HCT116 (cell line): ENCODE data around the gene LRP2. TPM values are rescaled to one million over a fixed set of nuclear protein-coding genes. Genes with fewer than 3 reads are reported as not detected.

ENCODE experiments used
- ATAC-seq: fragments of 200-7000 bp; cut with Tn5 transposase; 2 replicates; pipeline ENCODE4 v1.9.1; 2020; ENCODE audit warnings: mild to moderate bottlenecking, moderate library complexity
- BruUV-seq: library from RNA; stranded (reverse); fragments of 400-500 nt; replicated peaks from 2 replicates; lab custom pipeline; 2021; lab: Mats Ljungman, UMichigan
- CTCF ChIA-PET: fragments of 300-600 bp; sonication (Branson Sonifier 250); formaldehyde crosslinking; loops from one replicate; lab custom pipeline; 2021; ENCODE audit warnings: antibody characterized with exemption; lab: Charles Lee
- POLR2A ChIA-PET: fragments of 300-600, 350-600 bp; sonication (Branson Sonifier 250); formaldehyde crosslinking; loops from one replicate; lab custom pipeline; 2021; ENCODE audit warnings: antibody characterized with exemption; lab: Charles Lee
- RAD21 ChIA-PET, 2 experiments: fragments of 300-600 bp; sonication (Branson Sonifier 250); formaldehyde crosslinking; loops; one replicate each; lab custom pipeline; 2023; ENCODE audit warnings: low total read pairs in 2 of 2; ENCODE audit not compliant: uncharacterized antibody in 2 of 2, unreplicated experiment in 2 of 2, low non-redundant PET in 1 of 2; lab: Charles Lee
- DNase-seq: peaks from one replicate; pipeline ENCODE4 v3.0.0-alpha.2; 2010; ENCODE audit warnings: low read depth, low spot score
- H2AFZ ChIP-seq: fragments of 200-600 bp; shearing (Covaris generic), sonication (generic); 2 replicates; pipeline ENCODE4 v1.6.1; 2017; ENCODE audit warnings: low read depth, mixed run types, mixed read lengths, antibody characterized with exemption, low read length; ENCODE audit not compliant: poor library complexity, severe bottlenecking
- H3K27ac ChIP-seq: 2 replicates; pipeline ENCODE4 v1.5.1; 2012; ENCODE audit warnings: low read depth, low read length
- H3K27me3 ChIP-seq: fragments of 200-600 bp; sonication (generic); 2 replicates; pipeline ENCODE4 v1.6.1; 2016; ENCODE audit warnings: mixed run types, low read length, mixed read lengths; ENCODE audit not compliant: insufficient read depth
- H3K36me3 ChIP-seq, 2 experiments: fragments of 200-500 bp in 1 of 2; fragments of 200-600 bp in 1 of 2; sonication (Bioruptor generic) in 1 of 2; sonication (generic) in 1 of 2; 2 replicates each; pipeline versions ENCODE4 v1.5.1 to v1.6.1; 2014 to 2016; ENCODE audit warnings: low read length in 2 of 2, inconsistent platforms in 1 of 2, mixed read lengths in 1 of 2, mixed run types in 1 of 2; ENCODE audit not compliant: insufficient read depth in 2 of 2, control insufficient read depth in 1 of 2
- H3K4me1 ChIP-seq, 2 experiments: fragments of 200-600 bp in 1 of 2; sonication (generic) in 1 of 2; 2 replicates each; pipeline versions ENCODE4 v1.5.1 to v1.6.1; 2012 to 2017; ENCODE audit warnings: low read length in 2 of 2, inconsistent platforms in 1 of 2, mild to moderate bottlenecking in 1 of 2, mixed read lengths in 1 of 2, mixed run types in 1 of 2, moderate library complexity in 1 of 2; ENCODE audit not compliant: insufficient read depth in 2 of 2, control insufficient read depth in 1 of 2
- H3K4me2 ChIP-seq: fragments of 200-600 bp; sonication (generic); 2 replicates; pipeline ENCODE4 v1.6.1; 2017; ENCODE audit warnings: mixed run types, low read length, mixed read lengths
- H3K4me3 ChIP-seq, 2 experiments: fragments of 200-600 bp in 1 of 2; sonication (generic) in 1 of 2; replicated peaks in 1 of 2; 2 replicates each; pipeline ENCODE4 v1.5.1; 2011 to 2016; ENCODE audit warnings: low read length in 2 of 2, control low read depth in 1 of 2, low read depth in 1 of 2, mild to moderate bottlenecking in 1 of 2, mixed read lengths in 1 of 2, mixed run types in 1 of 2
- H3K79me2 ChIP-seq: fragments of 200-600 bp; sonication (generic); 2 replicates; pipeline ENCODE4 v1.6.1; 2017; ENCODE audit warnings: mild to moderate bottlenecking, mixed run types, low read length, moderate library complexity, mixed read lengths; ENCODE audit not compliant: insufficient read depth
- H3K9ac ChIP-seq: fragments of 200-600 bp; sonication (generic); 2 replicates; pipeline ENCODE4 v1.6.1; 2016; ENCODE audit warnings: low read length, mixed read lengths
- H3K9me2 ChIP-seq: fragments of 200-600 bp; sonication (generic), shearing (Covaris generic); 2 replicates; pipeline ENCODE4 v1.6.1; 2017; ENCODE audit warnings: mixed run types, mild to moderate bottlenecking, moderate library complexity; ENCODE audit not compliant: insufficient read depth
- H3K9me3 ChIP-seq, 2 experiments: fragments of 200-500 bp in 1 of 2; fragments of 200-600 bp in 1 of 2; sonication (Bioruptor generic) in 1 of 2; sonication (generic) in 1 of 2; 2 replicates each; pipeline ENCODE4 v1.6.1; 2014 to 2017; ENCODE audit warnings: low read length in 2 of 2, mixed read lengths in 2 of 2, inconsistent platforms in 1 of 2, low read depth in 1 of 2, mild to moderate bottlenecking in 1 of 2, mixed run types in 1 of 2, moderate library complexity in 1 of 2; ENCODE audit not compliant: control insufficient read depth in 1 of 2, insufficient read depth in 1 of 2
- H4K20me1 ChIP-seq: fragments of 200-600 bp; sonication (generic), shearing (Covaris generic); 2 replicates; pipeline ENCODE4 v1.6.1; 2017; ENCODE audit warnings: mixed run types, mild to moderate bottlenecking, moderate library complexity; ENCODE audit not compliant: insufficient read depth
- CBX3 ChIP-seq: IDR thresholded peaks from 2 replicates; pipeline ENCODE4 v1.6.1; 2012; ENCODE audit warnings: low read depth
- CEBPB ChIP-seq: IDR thresholded peaks from 2 replicates; pipeline ENCODE4 v1.6.1; 2012; ENCODE audit warnings: low read depth
- EGR1 ChIP-seq: IDR thresholded peaks from 2 replicates; pipeline ENCODE4 v1.6.1; 2012; ENCODE audit warnings: low read depth
- EZH2 ChIP-seq: fragments of 200-600 bp; sonication (generic); IDR thresholded peaks from 2 replicates; pipeline ENCODE4 v1.6.1; 2017; ENCODE audit warnings: antibody characterized with exemption, mixed run types
- EZH2phosphoT487 ChIP-seq: fragments of 200-600 bp; IDR thresholded peaks from 2 replicates; pipeline ENCODE4 v1.6.1; 2018; ENCODE audit warnings: antibody characterized with exemption, borderline replicate concordance
- JUND ChIP-seq: IDR thresholded peaks from 2 replicates; pipeline ENCODE4 v1.6.1; 2012
- POLR2A ChIP-seq: IDR thresholded peaks from 2 replicates; pipeline ENCODE4 v1.7.0; 2011; ENCODE audit warnings: borderline replicate concordance; ENCODE audit not compliant: insufficient read depth, insufficient read length; ENCODE audit errors: extremely low read depth
- RAD21 ChIP-seq: IDR thresholded peaks from 2 replicates; pipeline ENCODE4 v1.6.1; 2012; ENCODE audit warnings: low read depth, mild to moderate bottlenecking
- SRF ChIP-seq: IDR thresholded peaks from 2 replicates; pipeline ENCODE4 v1.6.1; 2012; ENCODE audit warnings: low read depth
- TCF7L2 ChIP-seq: IDR thresholded peaks from 2 replicates; pipeline ENCODE4 v1.7.0; 2011; ENCODE audit warnings: borderline replicate concordance, inconsistent platforms; ENCODE audit not compliant: insufficient read depth, insufficient read length; ENCODE audit errors: extremely low read depth
- intact Hi-C: fragments of 100-400 bp; cut with micrococcal nuclease; formaldehyde crosslinking; loops from 2 replicates; pipeline ENCODE4 v1.10.0; 2022
- total RNA-seq: library from RNA; stranded (reverse); gene quantifications from one replicate; pipeline ENCODE4 v1.2.1, GENCODE V29; 2021; ENCODE audit not compliant: unreplicated experiment
- TF ChIP-seq, protein P1 (sequence below): IDR thresholded peaks from 2 replicates; pipeline ENCODE4 v1.6.1; 2012
- TF ChIP-seq, protein P2 (sequence below), 3 experiments: fragments of 200-600 bp in 1 of 3; sonication (generic) in 1 of 3; IDR thresholded peaks in 2 of 3; conservative IDR thresholded peaks in 1 of 3; 2 replicates each; pipeline ENCODE4 v1.5.1; 2012 to 2017; ENCODE audit warnings: low read depth in 2 of 3, low read length in 2 of 3, antibody characterized with exemption in 1 of 3, borderline replicate concordance in 1 of 3, control low read depth in 1 of 3, mild to moderate bottlenecking in 1 of 3, mixed read lengths in 1 of 3, mixed run types in 1 of 3, moderate library complexity in 1 of 3; ENCODE audit not compliant: insufficient read depth in 1 of 3
- TF ChIP-seq, protein P3 (sequence below): IDR thresholded peaks from 2 replicates; pipeline ENCODE4 v1.6.1; 2012
- TF ChIP-seq, protein P4 (sequence below): IDR thresholded peaks from 2 replicates; pipeline ENCODE4 v1.6.1; 2012; ENCODE audit warnings: low read depth
- TF ChIP-seq, protein P5 (sequence below): IDR thresholded peaks from 2 replicates; pipeline ENCODE4 v1.6.1; 2011; ENCODE audit warnings: mild to moderate bottlenecking, low read length, moderate library complexity; ENCODE audit not compliant: insufficient replicate concordance; ENCODE audit errors: extremely low read depth

The LRP2 gene
- total RNA-seq, 1 experiment from 2014 or later = 0.20 TPM

DNA sequence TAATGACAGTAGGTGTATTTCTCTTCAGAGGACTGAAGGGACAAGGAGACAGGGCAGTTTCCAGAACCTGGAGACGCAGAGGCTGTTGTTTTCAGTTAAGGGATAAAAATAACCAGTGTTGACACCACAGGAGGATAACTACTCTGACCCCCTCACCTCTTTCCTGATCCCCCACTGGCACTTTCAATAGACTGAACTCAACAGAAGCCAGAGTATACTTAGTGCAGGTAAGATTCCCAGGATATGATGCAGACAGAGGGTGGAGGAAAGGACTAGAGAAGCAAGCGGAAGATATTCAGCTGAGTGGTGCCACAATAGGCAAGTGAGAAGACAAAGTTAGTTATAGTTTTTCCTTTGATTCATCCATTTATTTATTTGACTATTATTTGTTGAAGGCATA lies 273.2 kb downstream of the LRP2 start:
- RAD21 ChIA-PET = no interaction called here
- Histone ChIP-seq H3K4me1 (peaks cover 11 to 16% of the 10 kb centered on the region in 2 experiments; a peak in 3 of 4 replicates), H3K4me3 (no peak overlapping the region), H3K9ac (no peak overlapping the region), H3K9me2 (no peaks in the 10 kb centered on the region), H3K79me2 (no peaks in the 10 kb centered on the region), H3K9me3 (no peaks in the 10 kb centered on the region), H2AFZ (no peak overlapping the region), H3K27me3 (peaks cover 3% of the 10 kb centered on the region; the same call in 1 of the 2 replicates), H3K4me2 (no peak overlapping the region), H4K20me1 (no peaks in the 10 kb centered on the region), H3K36me3 (no peaks in the 10 kb centered on the region), H3K27ac (no peak overlapping the region)
- TF ChIP-seq RAD21 (no peak), CBX3 (no peak), EGR1 (no peak), POLR2A (no peak), EZH2phosphoT487 (no peak), EZH2 (no peak), TCF7L2 (no peak), SRF (no peak), CEBPB (no peak), JUND (no peak)
- TF ChIP-seq, protein P1, sequence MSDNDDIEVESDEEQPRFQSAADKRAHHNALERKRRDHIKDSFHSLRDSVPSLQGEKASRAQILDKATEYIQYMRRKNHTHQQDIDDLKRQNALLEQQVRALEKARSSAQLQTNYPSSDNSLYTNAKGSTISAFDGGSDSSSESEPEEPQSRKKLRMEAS = no peak
- TF ChIP-seq, protein P2, sequence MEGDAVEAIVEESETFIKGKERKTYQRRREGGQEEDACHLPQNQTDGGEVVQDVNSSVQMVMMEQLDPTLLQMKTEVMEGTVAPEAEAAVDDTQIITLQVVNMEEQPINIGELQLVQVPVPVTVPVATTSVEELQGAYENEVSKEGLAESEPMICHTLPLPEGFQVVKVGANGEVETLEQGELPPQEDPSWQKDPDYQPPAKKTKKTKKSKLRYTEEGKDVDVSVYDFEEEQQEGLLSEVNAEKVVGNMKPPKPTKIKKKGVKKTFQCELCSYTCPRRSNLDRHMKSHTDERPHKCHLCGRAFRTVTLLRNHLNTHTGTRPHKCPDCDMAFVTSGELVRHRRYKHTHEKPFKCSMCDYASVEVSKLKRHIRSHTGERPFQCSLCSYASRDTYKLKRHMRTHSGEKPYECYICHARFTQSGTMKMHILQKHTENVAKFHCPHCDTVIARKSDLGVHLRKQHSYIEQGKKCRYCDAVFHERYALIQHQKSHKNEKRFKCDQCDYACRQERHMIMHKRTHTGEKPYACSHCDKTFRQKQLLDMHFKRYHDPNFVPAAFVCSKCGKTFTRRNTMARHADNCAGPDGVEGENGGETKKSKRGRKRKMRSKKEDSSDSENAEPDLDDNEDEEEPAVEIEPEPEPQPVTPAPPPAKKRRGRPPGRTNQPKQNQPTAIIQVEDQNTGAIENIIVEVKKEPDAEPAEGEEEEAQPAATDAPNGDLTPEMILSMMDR (IDR thresholded peaks at IDR 0.05 in 2 of 3, conservative IDR thresholded peaks at IDR 0.05 in 1 of 3; ENCODE audit: borderline replicate concordance in 1 of 3, insufficient read depth in 1 of 3, low read depth in 2 of 3, low read length in 2 of 3) = no peak
- TF ChIP-seq, protein P3, sequence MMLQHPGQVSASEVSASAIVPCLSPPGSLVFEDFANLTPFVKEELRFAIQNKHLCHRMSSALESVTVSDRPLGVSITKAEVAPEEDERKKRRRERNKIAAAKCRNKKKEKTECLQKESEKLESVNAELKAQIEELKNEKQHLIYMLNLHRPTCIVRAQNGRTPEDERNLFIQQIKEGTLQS = no peak
- TF ChIP-seq, protein P4, sequence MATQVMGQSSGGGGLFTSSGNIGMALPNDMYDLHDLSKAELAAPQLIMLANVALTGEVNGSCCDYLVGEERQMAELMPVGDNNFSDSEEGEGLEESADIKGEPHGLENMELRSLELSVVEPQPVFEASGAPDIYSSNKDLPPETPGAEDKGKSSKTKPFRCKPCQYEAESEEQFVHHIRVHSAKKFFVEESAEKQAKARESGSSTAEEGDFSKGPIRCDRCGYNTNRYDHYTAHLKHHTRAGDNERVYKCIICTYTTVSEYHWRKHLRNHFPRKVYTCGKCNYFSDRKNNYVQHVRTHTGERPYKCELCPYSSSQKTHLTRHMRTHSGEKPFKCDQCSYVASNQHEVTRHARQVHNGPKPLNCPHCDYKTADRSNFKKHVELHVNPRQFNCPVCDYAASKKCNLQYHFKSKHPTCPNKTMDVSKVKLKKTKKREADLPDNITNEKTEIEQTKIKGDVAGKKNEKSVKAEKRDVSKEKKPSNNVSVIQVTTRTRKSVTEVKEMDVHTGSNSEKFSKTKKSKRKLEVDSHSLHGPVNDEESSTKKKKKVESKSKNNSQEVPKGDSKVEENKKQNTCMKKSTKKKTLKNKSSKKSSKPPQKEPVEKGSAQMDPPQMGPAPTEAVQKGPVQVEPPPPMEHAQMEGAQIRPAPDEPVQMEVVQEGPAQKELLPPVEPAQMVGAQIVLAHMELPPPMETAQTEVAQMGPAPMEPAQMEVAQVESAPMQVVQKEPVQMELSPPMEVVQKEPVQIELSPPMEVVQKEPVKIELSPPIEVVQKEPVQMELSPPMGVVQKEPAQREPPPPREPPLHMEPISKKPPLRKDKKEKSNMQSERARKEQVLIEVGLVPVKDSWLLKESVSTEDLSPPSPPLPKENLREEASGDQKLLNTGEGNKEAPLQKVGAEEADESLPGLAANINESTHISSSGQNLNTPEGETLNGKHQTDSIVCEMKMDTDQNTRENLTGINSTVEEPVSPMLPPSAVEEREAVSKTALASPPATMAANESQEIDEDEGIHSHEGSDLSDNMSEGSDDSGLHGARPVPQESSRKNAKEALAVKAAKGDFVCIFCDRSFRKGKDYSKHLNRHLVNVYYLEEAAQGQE = no peak
- TF ChIP-seq, protein P5, sequence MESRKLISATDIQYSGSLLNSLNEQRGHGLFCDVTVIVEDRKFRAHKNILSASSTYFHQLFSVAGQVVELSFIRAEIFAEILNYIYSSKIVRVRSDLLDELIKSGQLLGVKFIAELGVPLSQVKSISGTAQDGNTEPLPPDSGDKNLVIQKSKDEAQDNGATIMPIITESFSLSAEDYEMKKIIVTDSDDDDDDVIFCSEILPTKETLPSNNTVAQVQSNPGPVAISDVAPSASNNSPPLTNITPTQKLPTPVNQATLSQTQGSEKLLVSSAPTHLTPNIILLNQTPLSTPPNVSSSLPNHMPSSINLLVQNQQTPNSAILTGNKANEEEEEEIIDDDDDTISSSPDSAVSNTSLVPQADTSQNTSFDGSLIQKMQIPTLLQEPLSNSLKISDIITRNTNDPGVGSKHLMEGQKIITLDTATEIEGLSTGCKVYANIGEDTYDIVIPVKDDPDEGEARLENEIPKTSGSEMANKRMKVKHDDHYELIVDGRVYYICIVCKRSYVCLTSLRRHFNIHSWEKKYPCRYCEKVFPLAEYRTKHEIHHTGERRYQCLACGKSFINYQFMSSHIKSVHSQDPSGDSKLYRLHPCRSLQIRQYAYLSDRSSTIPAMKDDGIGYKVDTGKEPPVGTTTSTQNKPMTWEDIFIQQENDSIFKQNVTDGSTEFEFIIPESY = no peak
- BruUV-seq = no TSS peak
- ATAC-seq = no peak
- intact Hi-C loops = no loop called here
- CTCF ChIA-PET = no interaction called here
- DNase-seq = no peak
- POLR2A ChIA-PET = no interaction called here
